Endothelial cell of coronary artery (primary cell): ENCODE results near the gene TNS4. TPM values are rescaled to one million over a fixed set of nuclear protein-coding genes. Genes with fewer than 3 reads are reported as not detected.

ENCODE experiments used
- total RNA-seq: library from RNA; depleted of rRNA; stranded (reverse); fragments of >200 nt; gene quantifications from 2 replicates; pipeline ENCODE4 v1.2.3, GENCODE V29; 2014

TNS4 gene, protein sequence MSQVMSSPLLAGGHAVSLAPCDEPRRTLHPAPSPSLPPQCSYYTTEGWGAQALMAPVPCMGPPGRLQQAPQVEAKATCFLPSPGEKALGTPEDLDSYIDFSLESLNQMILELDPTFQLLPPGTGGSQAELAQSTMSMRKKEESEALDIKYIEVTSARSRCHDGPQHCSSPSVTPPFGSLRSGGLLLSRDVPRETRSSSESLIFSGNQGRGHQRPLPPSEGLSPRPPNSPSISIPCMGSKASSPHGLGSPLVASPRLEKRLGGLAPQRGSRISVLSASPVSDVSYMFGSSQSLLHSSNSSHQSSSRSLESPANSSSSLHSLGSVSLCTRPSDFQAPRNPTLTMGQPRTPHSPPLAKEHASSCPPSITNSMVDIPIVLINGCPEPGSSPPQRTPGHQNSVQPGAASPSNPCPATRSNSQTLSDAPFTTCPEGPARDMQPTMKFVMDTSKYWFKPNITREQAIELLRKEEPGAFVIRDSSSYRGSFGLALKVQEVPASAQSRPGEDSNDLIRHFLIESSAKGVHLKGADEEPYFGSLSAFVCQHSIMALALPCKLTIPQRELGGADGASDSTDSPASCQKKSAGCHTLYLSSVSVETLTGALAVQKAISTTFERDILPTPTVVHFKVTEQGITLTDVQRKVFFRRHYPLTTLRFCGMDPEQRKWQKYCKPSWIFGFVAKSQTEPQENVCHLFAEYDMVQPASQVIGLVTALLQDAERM
- not detected in 2 replicates for total RNA-seq

DNA sequence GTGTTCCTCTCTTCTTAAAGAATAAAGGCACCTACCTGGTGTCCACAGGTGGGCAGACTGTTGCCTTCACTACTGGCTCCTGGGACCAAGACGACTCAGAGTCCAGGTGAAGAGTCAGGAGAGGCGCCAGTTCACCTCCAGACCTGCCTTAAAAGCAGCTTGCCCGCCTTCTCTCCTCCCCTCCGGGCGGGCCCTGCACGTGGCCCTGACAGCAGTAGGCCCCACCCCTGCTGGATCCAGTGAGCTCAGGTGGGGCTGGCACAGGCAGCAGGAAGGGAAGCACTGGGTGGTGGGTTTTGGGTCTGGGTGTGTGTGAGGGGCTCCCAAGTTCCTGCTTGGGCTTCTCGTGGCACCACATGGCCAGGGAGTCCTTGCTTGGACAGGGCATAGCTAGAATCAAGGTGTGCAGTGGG is at the start of gene TNS4:
TSS of gene TNS4 (minus strand) at position 125 of the 413 bp plus-strand sequence. CDS start 5,198 bp downstream, outside the sequence.

DNA sequence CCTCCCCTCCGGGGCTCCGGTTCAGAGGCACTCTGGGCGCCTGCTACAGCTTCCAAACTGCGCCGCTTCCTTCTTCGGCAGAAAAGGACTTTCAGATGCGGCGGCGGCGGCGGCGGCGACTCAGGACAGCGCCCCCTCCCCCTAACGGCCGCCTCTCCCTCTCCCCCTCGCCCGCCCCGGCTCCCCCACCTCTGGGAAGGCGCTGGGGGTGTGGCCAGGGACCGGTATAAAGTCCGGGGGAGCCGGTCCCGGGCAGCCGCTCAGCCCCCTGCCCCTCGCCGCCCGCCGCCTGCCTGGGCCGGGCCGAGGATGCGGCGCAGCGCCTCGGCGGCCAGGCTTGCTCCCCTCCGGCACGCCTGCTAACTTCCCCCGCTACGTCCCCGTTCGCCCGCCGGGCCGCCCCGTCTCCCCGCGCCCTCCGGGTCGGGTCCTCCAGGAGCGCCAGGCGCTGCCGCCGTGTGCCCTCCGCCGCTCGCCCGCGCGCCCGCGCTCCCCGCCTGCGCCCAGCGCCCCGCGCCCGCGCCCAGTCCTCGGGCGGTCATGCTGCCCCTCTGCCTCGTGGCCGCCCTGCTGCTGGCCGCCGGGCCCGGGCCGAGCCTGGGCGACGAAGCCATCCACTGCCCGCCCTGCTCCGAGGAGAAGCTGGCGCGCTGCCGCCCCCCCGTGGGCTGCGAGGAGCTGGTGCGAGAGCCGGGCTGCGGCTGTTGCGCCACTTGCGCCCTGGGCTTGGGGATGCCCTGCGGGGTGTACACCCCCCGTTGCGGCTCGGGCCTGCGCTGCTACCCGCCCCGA is 58.0 kb downstream of the TNS4 start, which contains the start of gene IGFBP4:
TSS of gene IGFBP4 (plus strand) at position 255 of the 792 bp plus-strand sequence. CDS start at position 541, 286 bp downstream.

Other genes with a start within 250 kb of the TNS4 start
- gene CDC6, start 213.7 kb downstream of the TNS4 start, total RNA-seq = 8.6 and 19.4 TPM in 2 replicates
- gene RARA, start 192.4 kb downstream of the TNS4 start, total RNA-seq = 7.6 and 11.5 TPM in 2 replicates
- 0.18 TPM in 1 of 2 replicates, not detected in the other for gene GJD3, start 136.9 kb downstream of the TNS4 start, total RNA-seq
- 33.9 and 74.6 TPM in 2 replicates for gene TOP2A, start 83.7 kb downstream of the TNS4 start, total RNA-seq
- 149 and 165 TPM in 2 replicates for gene IGFBP4, start 58.2 kb downstream of the TNS4 start, total RNA-seq
- under 0.01 and 0.09 TPM in 2 replicates for gene CCR7, start 63.8 kb upstream of the TNS4 start, total RNA-seq
- gene SMARCE1, start 146.2 kb upstream of the TNS4 start, total RNA-seq = 79.2 and 98.3 TPM in 2 replicates
- gene KRT222, start 163.6 kb upstream of the TNS4 start, total RNA-seq = not detected in 2 replicates
- gene KRT24, start 202.1 kb upstream of the TNS4 start, total RNA-seq = not detected in 2 replicates